GM19395 (cell line): ENCODE results near the gene BTNL3.
"Not testable (repeated sequence)": the region's sequence is repeated elsewhere in the genome, so short reads cannot be mapped to it uniquely, and the experiment has no call there.

ENCODE experiments used
- ATAC-seq: cut with Tn5 transposase; IDR thresholded peaks from one replicate; pipeline ENCODE4 v1.9.1; 2021; ENCODE audit warnings: mild to moderate bottlenecking, moderate library complexity; ENCODE audit not compliant: unreplicated experiment

Gene BTNL3

DNA sequence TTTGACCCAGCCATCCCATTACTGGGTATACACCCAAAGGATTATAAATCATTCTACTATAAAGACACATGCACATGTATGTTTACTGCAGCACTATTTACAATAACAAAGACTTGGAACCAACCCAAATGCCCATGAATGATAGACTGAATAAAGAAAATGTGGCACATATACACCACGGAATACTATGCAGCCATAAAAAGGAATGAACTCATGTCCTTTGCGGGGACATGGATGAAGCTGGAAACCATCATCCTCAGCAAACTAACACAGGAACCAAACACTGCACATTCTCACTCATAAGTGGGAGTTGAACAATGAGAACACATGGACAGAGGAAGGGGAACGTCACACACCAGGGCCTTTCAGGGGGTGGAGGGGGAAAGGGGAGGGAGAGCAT lies 28.8 kb downstream of the BTNL3 start:
- not testable (repeated sequence) for ATAC-seq

DNA sequence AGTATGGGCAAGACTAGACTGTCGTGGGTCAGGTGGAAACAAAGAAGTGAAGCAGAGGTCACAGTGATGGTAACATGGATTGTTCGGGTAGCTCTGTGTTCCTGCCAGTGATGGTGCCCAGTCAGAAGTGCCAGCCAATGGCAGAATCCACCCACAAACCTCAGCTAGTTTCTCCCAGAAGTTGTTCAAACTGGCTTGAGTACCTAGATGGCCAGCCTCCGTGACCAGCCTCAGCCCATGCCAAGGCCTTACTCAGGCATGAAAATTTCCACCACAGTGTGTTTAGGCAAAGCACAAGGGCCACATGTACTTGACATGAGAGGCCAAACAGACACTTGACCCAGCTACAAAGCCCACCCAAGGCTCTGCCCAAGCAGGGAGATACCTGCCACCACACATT lies 32.0 kb downstream of the BTNL3 start:
- no peak for ATAC-seq

DNA sequence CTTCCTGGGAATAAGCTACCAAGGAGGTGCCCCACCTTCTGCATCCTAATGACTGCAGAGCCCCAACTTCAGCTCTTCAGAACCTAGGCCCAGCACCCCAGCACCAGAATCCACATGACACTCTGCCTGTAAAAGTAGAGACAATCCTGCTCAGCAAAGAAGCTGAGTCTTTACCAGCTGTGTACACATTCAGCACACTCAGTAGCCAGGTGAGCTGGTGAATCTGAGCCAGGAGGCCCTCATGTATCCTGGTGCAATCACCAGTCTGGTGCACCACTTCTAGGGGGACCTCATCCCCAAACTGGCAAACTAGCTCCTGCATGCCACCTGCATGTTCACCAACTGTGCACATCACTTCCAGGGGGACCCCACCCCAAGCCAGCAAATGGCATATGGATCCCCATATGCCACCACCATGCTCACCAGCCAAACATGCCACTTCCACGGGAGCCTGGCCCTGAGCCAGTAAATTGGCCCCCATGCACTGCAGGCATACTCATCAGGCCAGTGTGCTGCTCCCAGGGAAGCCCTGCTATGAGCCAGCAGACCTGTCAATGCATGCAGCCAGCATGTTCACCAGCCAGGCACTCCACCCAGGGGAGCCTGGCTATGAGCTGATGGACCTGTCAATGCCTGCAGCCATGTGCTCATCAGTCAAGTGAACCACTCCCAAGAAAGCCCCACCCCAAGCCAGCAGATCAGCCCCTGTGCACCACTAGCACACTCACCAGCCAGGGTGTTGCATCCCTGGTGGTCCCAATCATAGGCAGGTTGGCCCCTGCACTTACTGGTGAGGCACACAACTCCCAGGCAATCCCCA lies 35.8 kb downstream of the BTNL3 start:
- ATAC-seq, result no peak

- no peak for ATAC-seq
Measured at GRCh38 chr5:181027452-181028031, 38.9 kb downstream of the BTNL3 start.

DNA sequence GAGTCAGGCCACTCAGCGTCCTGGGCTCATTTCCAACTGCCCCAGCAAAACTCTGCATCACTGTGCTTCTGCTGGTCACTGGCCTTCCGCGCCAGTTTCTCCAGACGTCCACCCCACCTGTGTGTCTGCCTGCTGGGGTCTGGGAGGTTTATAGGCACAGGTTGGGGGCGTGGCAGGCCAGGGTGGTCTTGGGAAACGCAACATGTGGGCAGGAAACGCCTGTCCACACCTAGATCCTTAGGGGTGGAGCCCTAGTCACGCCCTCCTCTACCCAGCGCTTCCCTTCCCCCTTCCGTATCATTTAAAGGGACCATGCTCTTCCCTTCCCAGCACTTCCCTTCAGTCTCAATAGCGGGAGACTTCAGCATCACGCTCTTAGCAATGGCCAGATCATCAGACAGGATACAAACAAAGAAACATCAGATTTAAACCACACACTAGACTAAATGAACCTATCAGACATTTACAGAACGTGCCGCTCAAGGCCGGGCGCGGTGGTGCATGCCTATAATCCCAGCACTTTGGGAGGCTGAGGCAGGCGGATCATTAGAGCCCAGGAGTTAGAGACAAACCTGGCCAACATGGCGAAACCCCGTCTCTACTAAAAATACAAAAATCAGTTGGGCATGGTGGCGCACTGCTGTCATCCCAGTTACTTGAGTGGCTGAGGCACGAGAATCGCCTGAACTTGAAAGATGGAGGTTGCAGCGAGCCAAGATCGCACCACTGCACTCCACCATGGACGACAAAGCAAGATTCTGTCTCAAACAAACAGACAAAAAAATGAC lies 39.6 kb downstream of the BTNL3 start:
- ATAC-seq, result no peak

DNA sequence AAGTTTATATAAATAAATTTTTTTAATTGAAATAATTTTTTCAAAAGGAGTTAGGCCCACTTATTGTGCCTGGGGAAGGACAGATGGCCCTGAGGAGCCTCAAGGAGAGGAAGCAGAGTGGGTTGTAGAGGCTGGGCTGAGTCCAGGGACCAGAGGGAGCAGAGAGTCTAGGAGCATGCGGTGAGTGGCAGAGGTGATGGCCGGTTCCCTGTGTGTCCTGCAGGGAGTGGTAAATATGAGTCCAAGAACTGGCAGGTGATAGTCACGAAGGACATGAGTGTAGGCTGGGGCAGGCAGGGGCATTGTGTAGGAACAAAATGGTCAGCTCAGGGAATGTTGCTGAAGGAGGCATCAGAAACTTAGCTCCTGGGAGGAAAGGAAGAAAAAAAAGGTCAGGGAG lies 43.1 kb downstream of the BTNL3 start:
- ATAC-seq, result no peak

DNA sequence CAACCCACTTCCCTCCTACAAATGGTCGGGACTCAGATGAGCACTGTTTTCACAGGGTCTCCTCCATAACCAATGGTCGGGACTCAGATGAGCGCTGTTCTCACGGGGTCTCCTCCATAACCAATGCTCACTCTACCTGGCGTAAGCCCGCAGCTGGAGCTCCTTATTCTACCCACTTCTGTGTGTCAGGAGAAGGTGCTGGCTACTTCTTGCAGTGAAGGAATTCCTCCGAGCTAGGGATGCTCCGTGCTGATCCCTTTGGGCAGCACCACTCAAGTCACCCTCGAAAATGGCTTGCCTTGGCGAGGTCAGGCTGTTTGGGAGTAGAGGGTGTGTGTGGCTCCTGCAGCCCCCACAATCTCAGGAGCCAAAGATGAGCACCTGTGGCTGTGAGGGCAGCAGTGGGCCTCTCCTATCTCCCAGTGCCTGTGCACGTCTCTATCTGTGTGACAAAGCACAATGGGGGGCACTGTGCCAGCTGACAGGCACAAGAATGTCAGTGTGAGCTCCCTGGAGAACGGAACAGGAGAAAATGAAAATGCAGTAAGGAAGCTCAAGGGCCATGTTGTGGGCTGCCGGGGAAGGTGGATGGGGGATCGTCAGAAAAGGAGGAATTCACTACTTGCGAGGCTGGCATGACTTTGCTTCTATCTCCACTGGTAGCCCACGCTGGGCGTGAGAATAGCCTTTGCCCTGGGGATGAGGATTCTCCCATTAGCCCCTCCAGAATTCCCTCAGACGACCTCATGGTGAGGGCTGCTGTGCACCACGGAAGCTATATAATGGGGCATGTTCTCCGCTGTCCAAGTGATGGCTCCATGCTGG lies 47.6 kb downstream of the BTNL3 start:
- ATAC-seq, result no peak

- no peak for ATAC-seq
Measured at GRCh38 chr5:181036816-181037364, 48.2 kb downstream of the BTNL3 start.

DNA sequence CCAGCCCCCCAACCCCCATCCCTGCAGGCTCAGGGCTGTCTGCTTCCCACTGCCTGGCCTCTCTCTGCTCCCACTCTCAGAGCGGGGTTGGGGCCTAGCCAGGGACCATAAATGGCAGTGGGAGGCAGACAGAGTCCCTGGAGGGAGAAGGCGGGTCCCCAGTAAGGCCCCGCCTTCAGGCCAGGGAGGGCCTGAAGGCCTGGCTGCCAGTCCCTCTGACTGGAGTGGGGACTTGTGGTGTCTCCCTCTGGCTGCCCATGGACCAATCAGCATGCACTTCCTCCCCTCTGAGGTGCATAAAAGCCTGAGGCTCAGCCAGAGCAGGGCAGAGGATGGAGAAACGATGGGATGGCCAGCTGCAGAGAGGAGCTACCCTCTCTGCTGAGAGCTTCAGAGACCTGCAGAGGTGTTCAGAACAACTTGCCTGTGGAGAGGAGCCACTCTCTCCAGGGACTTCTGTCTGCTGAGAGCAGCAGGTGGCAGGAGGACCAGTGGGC lies 48.8 kb downstream of the BTNL3 start:
- ATAC-seq, result no peak

GRCh38 chr5:181039471-181039870 lies 50.8 kb downstream of the BTNL3 start:
- no peak for ATAC-seq

DNA sequence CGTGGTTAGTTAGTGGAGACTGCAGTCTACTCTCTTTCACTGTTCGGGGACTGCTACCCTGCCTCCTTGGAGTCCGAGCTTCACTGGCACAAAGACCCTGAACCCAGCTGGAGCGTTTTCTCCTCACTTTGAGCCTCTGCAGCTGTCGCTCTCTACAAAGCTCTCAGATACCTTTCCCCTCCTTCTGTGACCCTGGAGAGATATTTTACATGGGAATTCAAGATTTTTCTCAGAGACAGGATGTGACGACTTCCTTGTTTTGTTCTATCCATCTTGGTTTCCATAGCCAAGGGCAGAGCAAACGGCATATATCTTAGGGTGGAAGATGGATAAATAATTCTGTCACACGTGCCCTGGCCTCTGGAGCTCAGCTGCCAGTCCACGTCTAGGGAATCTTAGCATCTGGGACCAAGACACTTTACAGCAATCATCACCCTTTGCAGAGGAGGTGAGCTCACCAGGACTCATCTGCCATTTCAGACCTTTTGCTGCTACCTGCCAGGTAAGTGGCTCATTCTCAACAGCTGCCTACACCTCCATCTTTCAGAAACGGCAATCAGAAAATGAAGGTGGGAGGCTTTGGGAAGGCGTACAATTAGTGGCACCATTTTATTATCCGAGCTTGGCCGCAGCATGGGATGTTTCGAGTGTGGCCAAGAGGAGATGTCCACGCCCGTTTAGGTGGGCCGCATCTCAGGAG lies 51.4 kb downstream of the BTNL3 start, which contains the start of gene BTNL9:
BTNL9 (plus strand) TSS at position 336 of the 700 bp plus-strand sequence. CDS start 5,224 bp downstream, outside the sequence.
- no peak for ATAC-seq

DNA sequence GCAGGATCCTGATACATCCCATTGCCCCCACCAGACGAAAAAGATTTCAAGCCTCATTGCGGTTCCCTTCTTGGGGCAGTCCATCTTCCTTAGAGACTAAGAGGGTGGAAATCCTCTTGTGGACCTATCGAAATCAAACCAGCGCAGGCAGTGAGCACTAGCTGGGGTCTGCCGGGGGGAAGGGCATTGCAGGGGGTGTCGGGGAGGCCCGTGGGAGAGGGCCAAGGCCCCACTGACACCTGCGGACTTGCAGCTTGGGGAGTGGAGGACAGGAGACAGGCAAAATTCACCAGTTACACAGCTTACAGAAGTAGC lies 51.9 kb downstream of the BTNL3 start:
- ATAC-seq, result no peak

DNA sequence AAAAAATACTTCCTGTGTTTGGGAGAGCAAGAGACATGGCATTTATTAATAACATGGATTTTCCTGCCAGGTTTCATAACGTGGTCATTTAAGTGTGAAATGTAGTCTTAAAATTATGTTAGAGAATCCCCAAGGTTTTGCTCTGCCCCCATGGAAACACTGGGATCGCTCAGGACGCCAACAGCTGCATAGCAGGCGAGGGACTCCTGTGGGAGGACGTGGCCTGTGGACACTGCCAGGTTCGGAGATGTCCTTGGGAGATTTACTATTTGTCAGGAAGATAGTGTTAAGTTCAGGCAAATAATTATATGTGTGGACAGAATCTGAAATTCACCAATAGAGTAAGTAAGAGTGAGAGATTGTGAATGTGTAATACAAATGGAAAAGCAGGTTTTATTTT lies 52.4 kb downstream of the BTNL3 start:
- no peak for ATAC-seq

- no peak for ATAC-seq
Measured at GRCh38 chr5:181042036-181042713, 53.5 kb downstream of the BTNL3 start.

DNA sequence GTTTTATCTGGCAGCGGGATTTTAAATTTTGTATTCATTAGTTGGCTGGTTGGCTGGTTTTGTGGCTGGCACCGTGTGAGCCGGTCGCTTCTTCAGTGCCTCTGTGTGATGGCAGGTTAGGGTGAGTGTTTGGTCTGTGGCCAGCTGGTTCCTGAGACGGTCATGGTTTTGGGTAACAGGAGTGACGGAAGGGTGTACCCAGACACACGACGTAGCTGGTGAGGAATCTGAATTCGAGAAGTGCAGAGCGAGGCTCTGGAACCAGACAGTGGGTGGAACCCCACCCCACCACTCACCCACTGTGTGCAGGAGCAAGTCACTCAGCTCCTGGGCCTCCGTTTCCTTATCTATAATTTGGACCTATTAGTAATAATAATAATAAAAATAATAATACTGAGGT lies 54.1 kb downstream of the BTNL3 start:
- no peak for ATAC-seq

DNA sequence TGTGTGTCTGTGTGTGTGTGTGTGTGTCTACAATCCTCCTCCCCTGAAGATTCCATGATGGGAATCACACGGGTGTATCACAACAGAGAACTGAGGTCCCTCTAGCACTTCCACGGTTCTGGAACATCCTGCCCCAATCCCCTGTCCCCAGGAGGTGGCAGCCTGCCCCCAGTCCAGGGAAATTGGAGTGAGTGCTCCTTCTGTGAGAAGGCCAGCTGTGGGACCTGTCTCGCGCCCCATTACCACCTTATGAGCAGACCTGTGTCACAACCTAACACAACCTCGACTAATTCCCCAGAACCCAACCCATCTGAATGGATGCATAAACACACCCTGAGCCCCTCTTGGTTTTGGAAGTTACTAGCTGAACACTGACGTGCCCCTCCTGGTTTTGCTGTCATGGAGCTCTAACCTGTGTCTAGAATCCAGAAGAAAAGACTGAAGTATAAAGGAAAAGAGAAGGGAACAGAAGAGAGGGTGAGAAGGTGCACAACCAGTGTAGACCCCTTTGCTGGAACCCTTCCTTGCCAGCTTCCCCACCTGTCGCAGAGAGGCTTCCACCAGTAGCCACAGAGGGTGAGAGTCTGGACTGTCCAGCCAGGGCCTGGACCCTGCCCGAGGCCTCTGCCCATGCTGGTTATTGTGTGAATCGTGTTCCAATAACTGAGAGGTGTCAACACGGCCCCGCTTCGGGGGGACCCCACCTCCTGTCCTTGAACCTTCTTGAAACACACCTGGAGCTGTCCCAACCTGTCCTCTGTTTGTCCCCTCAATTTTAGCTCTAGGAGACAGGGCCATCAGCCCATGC lies 54.8 kb downstream of the BTNL3 start:
- ATAC-seq, result no peak

GRCh38 chr5:181044093-181044599 lies 55.5 kb downstream of the BTNL3 start:
- no peak for ATAC-seq

DNA sequence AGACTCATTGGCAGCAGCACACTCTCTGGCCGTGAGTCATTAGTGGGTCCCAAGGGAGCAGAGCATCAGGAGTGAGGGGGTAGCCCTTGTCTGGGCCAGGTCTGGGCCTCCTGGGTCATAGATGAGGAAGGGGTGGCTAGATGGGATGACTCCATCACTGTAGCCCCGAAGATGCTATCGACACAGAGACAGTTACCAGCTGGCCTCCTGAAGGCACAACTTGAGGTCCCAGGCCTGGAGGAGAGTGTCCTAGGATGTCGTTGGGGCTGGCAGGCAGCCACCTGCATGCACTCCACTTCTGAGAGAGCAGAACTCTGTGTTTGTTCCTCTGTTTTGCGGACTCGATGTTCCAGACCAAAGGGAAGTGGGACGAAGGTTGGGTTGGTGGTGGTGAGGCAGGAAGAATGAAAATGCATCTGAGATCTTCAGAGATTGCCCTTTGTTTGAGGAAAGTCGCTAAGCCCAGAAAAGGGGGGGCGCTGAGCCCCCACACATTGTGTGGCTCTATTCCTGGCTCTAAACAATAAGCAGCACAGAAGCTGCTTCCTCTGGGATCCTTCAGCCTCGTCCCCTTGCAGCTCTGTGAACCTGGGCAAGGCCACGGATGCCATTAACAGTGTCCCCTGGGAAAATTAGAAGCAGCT lies 56.1 kb downstream of the BTNL3 start:
- no peak for ATAC-seq
